Ovary (tissue), 9 donors: ENCODE data around the gene LPAR6. TPM values are rescaled to one million over a fixed set of nuclear protein-coding genes. Genes with fewer than 3 reads are reported as not detected.

Experiments
- DNase-seq, 5 donors: peaks; one replicate each; pipeline ENCODE4 v3.0.0-alpha.2; 2019 to 2020
- H3K27ac ChIP-seq, 2 donors: fragments of 200-600 bp; one replicate each; pipeline versions ENCODE4 v1.5.1 to v1.8.0; 2019 to 2022
- H3K27me3 ChIP-seq: fragments of 200-600 bp; one replicate; pipeline ENCODE4 v1.8.0; 2022
- H3K36me3 ChIP-seq: fragments of 200-600 bp; sonication (generic); one replicate; pipeline ENCODE4 v1.5.1; 2019
- H3K4me1 ChIP-seq: one replicate; pipeline ENCODE4 v1.8.1; 2013; ENCODE audit warnings: mild to moderate bottlenecking, moderate library complexity; ENCODE audit not compliant: insufficient read depth
- H3K4me3 ChIP-seq: fragments of 200-600 bp; sonication (generic); one replicate; pipeline ENCODE4 v1.5.1; 2017
- H3K9me3 ChIP-seq, 2 donors: fragments of 200-600 bp in 1 of 2; sonication (generic) in 1 of 2; one replicate each; pipeline versions ENCODE4 v1.5.1 to v1.8.1; 2013 to 2019; ENCODE audit warnings: mild to moderate bottlenecking in 1 of 2, moderate library complexity in 1 of 2
- CTCF ChIP-seq, 3 donors: fragments of 450-650 bp in 2 of 3; fragments of 200-600 bp in 1 of 3; IDR thresholded peaks; one replicate each; pipeline versions ENCODE4 v1.5.1 to v1.8.0; 2016 to 2022; ENCODE audit warnings: antibody characterized with exemption in 3 of 3, mild to moderate bottlenecking in 1 of 3
- EP300 ChIP-seq: sonication (generic); formaldehyde crosslinking; IDR thresholded peaks from one replicate; pipeline ENCODE4 v1.6.1; 2017; ENCODE audit warnings: antibody characterized with exemption
- POLR2A ChIP-seq: fragments of 450-650 bp; IDR thresholded peaks from one replicate; pipeline ENCODE4 v1.6.1; 2017; ENCODE audit warnings: antibody characterized with exemption, mild to moderate bottlenecking, moderate library complexity
- WGBS, 3 donors: extraction: QIAGEN DNeasy Blood & Tissue Kit in 1 of 3; methylation state at CpG; one replicate each; pipeline versions ENCODE4 v1.1.5 to v1.1.7; 2013 to 2017; 5-methylcytosine and 5-hydroxymethylcytosine counted together
- intact Hi-C, 4 donors: fragments of 100-400 bp; cut with DNase I; formaldehyde crosslinking; loops; one replicate each; pipeline versions ENCODE4 v1.11.0 to v1.15.1; 2022 to 2023
- polyA plus RNA-seq, 2 donors: library from polyadenylated mRNA; stranded (reverse); fragments of 200-250 nt in 1 of 2; fragments of 350-450 nt in 1 of 2; fragmentation: Illumina TruSeq in 1 of 2; extraction: RNeasy Lipid Tissue Mini Kit (QIAGEN cat#74804) in 1 of 2; gene quantifications; one replicate each; pipeline ENCODE4 v1.2.3, GENCODE V29; 2013 to 2014
- total RNA-seq, 7 donors: library from RNA; depleted of rRNA in 2 of 7; stranded (reverse); fragments of >200 nt in 2 of 7; fragmentation: NEBNext Ultra II Directional in 3 of 7; extraction: Animal tissue kit (Norgen Biotek cat#: 25700) in 3 of 7; gene quantifications; one replicate each; pipeline versions ENCODE4 v1.1.0 to v1.2.4, GENCODE V29; 2016 to 2023
- donor health status: DM: no; HTN: no; CAD: no; lungs with moderate emphysema.
- donor health status: DM: no; HTN: no; CAD: no.
- donor health status: Bipolar disorder and iron deficiency.
- donor health status: DM: yes; HTN: yes; CAD: no.
- donor health status: DM: no; HTN: no; CAD: no.
- donor health status: DM: yes; HTN: yes; CAD: no.

The LPAR6 gene
- total and polyA plus RNA-seq, 9 donors = 7.7 to 25.0 (median 16.7) TPM

- Histone ChIP-seq H3K9me3 (no peaks in the 10 kb centered on the region), H3K4me3 (no peak overlapping the region), H3K27ac (no peak overlapping the region), H3K36me3 (no peaks in the 10 kb centered on the region), H3K4me1 (no peaks in the 10 kb centered on the region), H3K27me3 (no peaks in the 10 kb centered on the region)
- 37 to 40% (median 40%) methylated on average over 1 of the region's 1 CpG for WGBS, 3 donors
- intact Hi-C loops = loop anchor here in 1 of 4 donors (10.0 kb wide), 1 partner anchor 170 kb away; no protein-coding TSS in a partner anchor
- DNase-seq = no peak
- TF ChIP-seq EP300 (no peak), CTCF (IDR thresholded peaks at IDR 0.05) (no peak), POLR2A (no peak)
Measured at GRCh38 chr13:48404952-48405351, 8.0 kb downstream of the LPAR6 start.

GRCh38 chr13:48403913-48404312, 9.0 kb downstream of the LPAR6 start:
- Histone ChIP-seq H3K27ac (no peak overlapping the region), H3K4me3 (no peak overlapping the region), H3K27me3 (no peaks in the 10 kb centered on the region), H3K4me1 (no peaks in the 10 kb centered on the region), H3K9me3 (no peaks in the 10 kb centered on the region), H3K36me3 (no peaks in the 10 kb centered on the region)
- 89 to 94% (median 91%) methylated on average over 8 of the region's 8 CpGs for WGBS, 3 donors
- TF ChIP-seq EP300 = no peak
- TF ChIP-seq CTCF (IDR thresholded peaks at IDR 0.05) = no peak
- TF ChIP-seq POLR2A = no peak
- no peak for DNase-seq
- intact Hi-C loops = loop anchor here in 1 of 4 donors (10.0 kb wide), 1 partner anchor 171 kb away; no protein-coding TSS in a partner anchor

- intact Hi-C loops = loop anchor here in 1 of 4 donors (10.0 kb wide), 1 partner anchor 172 kb away; no protein-coding TSS in a partner anchor
- Histone ChIP-seq H3K4me1 (no peaks in the 10 kb centered on the region), H3K36me3 (no peaks in the 10 kb centered on the region), H3K27ac (peak overlapping the region in 1 of 2 donors; percentile 21), H3K9me3 (no peaks in the 10 kb centered on the region), H3K4me3 (no peak overlapping the region), H3K27me3 (no peaks in the 10 kb centered on the region)
- no peak for DNase-seq
- 15 to 26% (median 17%) methylated on average over 2 of the region's 2 CpGs for WGBS, 3 donors
- TF ChIP-seq POLR2A (no peak), CTCF (IDR thresholded peaks at IDR 0.05) (no peak), EP300 (no peak)
Measured at GRCh38 chr13:48403151-48403631, 9.7 kb downstream of the LPAR6 start.

GRCh38 chr13:48402325-48402932, 10.5 kb downstream of the LPAR6 start:
- Histone ChIP-seq H3K27me3 (no peaks in the 10 kb centered on the region), H3K9me3 (no peaks in the 10 kb centered on the region), H3K36me3 (no peaks in the 10 kb centered on the region), H3K4me1 (no peaks in the 10 kb centered on the region), H3K4me3 (no peak overlapping the region), H3K27ac (no peak overlapping the region)
- no peak for DNase-seq
- WGBS, 3 donors = 66 to 73% (median 72%) methylated on average over 2 of the region's 2 CpGs
- intact Hi-C loops = loop anchor here in 1 of 4 donors (10.0 kb wide), 1 partner anchor 172 kb away; no protein-coding TSS in a partner anchor
- no peak for TF ChIP-seq EP300
- no peak for TF ChIP-seq POLR2A
- TF ChIP-seq CTCF (IDR thresholded peaks at IDR 0.05) = no peak
